Activated T-cell treated with anti-CD3 and anti-CD28 coated beads, Interleukin-2, amount 50 U/mL, for 72 hours (primary cell): ENCODE results near the gene PGC. TPM values are rescaled to one million over a fixed set of nuclear protein-coding genes. Genes with fewer than 3 reads are reported as not detected.
A peak's percentile ranks its signal among the peaks of the same experiment; 100 is the strongest.

Source experiments
- ATAC-seq, 2 donors: fragments of 150-1000 bp; cut with Tn5 transposase; replicated peaks in 1 of 2; 2 replicates each; pipeline ENCODE4 v1.10.0; 2021; ENCODE audit warnings: moderate library complexity in 2 of 2, mild to moderate bottlenecking in 1 of 2
- DNase-seq, 2 donors: peaks; one replicate each; pipeline ENCODE4 v3.0.0; 2021 to 2022; ENCODE audit warnings: mixed read lengths in 1 of 2
- H3K27ac Mint-ChIP-seq: one replicate; pipeline ENCODE4 v1.8.0; 2022; ENCODE audit warnings: mild to moderate bottlenecking, moderate library complexity, mixed read lengths
- H3K27me3 Mint-ChIP-seq: one replicate; pipeline ENCODE4 v1.8.0; 2022; ENCODE audit warnings: low read depth, mixed read lengths
- H3K36me3 Mint-ChIP-seq, 2 donors: one replicate each; pipeline ENCODE4 v1.8.0; 2022; ENCODE audit warnings: mixed read lengths in 2 of 2, mild to moderate bottlenecking in 1 of 2; ENCODE audit not compliant: insufficient read depth in 2 of 2
- H3K4me1 Mint-ChIP-seq: one replicate; pipeline ENCODE4 v1.8.0; 2022; ENCODE audit warnings: low read depth, mixed read lengths
- H3K4me3 Mint-ChIP-seq, 2 donors: one replicate each; pipeline ENCODE4 v1.8.0; 2022; ENCODE audit warnings: mild to moderate bottlenecking in 2 of 2, mixed read lengths in 2 of 2, moderate library complexity in 2 of 2
- H3K9me3 Mint-ChIP-seq, 2 donors: one replicate each; pipeline ENCODE4 v1.8.0; 2022; ENCODE audit warnings: mixed read lengths in 2 of 2
- total RNA-seq, 2 donors: library from RNA; stranded (reverse); gene quantifications; one replicate each; pipeline ENCODE4 v1.2.3, GENCODE V29; 2022

The PGC gene
- total RNA-seq, 2 donors from 2014 or later = not detected

- ATAC-seq (peak; percentile 72 to 73), DNase-seq (peak; percentile 94 to 98)
- Mint-ChIP-seq H3K4me3 (peak within 1 kb of the TSS; percentile 72 to 86), H3K9me3 (no peaks in the 10 kb centered on the region), H3K27me3 (no peaks in the 10 kb centered on the region), H3K4me1 (peaks cover 40% of the 10 kb centered on the region), H3K36me3 (no peaks in the 10 kb centered on the region), H3K27ac (no peak within 1 kb of the TSS)
Observed at GRCh38 chr6:41735427-41736185, 11.6 kb downstream of the PGC start, which contains the start of gene TFEB. Gene TFEB, minus strand, starts transcription at chr6:41735608. Its CDS starts 44,395 bp downstream, at chr6:41691213.

GRCh38 chr6:41734666-41735426 lies 12.4 kb downstream of the PGC start:
- Mint-ChIP-seq H3K4me1 (peaks cover 47% of the 10 kb centered on the region), H3K4me3 (peak overlapping the region; percentile 72 to 86), H3K9me3 (no peaks in the 10 kb centered on the region), H3K36me3 (no peaks in the 10 kb centered on the region), H3K27me3 (no peaks in the 10 kb centered on the region), H3K27ac (no peak overlapping the region)
- DNase-seq (peak; percentile 74 to 80), ATAC-seq (peak; percentile 61 to 65)

GRCh38 chr6:41733707-41734665 lies 13.2 kb downstream of the PGC start:
- H3K4me1 Mint-ChIP-seq = peaks cover 47% of the 10 kb centered on the region
- ATAC-seq = peak; percentile 72 to 73
- H3K36me3 Mint-ChIP-seq = no peaks in the 10 kb centered on the region
- no peak overlapping the region for H3K27ac Mint-ChIP-seq
- DNase-seq = peak; percentile 75 to 76
- H3K9me3 Mint-ChIP-seq = no peaks in the 10 kb centered on the region
- peak overlapping the region; percentile 58 to 86 for H3K4me3 Mint-ChIP-seq
- no peaks in the 10 kb centered on the region for H3K27me3 Mint-ChIP-seq

GRCh38 chr6:41733360-41733706 lies 13.9 kb downstream of the PGC start:
- Mint-ChIP-seq H3K4me3 (peak overlapping the region; percentile 6 to 86), H3K27me3 (no peaks in the 10 kb centered on the region), H3K4me1 (peaks cover 47% of the 10 kb centered on the region), H3K9me3 (no peaks in the 10 kb centered on the region), H3K27ac (no peak overlapping the region), H3K36me3 (no peaks in the 10 kb centered on the region)
- no peak for ATAC-seq
- no peak for DNase-seq

- ATAC-seq (peak in 1 of 2 donors; percentile 18), DNase-seq (peak; percentile 57 to 62)
- Mint-ChIP-seq H3K9me3 (no peaks in the 10 kb centered on the region), H3K27me3 (no peaks in the 10 kb centered on the region), H3K36me3 (no peaks in the 10 kb centered on the region), H3K4me3 (peak overlapping the region; percentile 6 to 86), H3K27ac (no peak overlapping the region), H3K4me1 (peaks cover 47% of the 10 kb centered on the region)
Observed at GRCh38 chr6:41732591-41733359, 14.4 kb downstream of the PGC start.

GRCh38 chr6:41732149-41732548 lies 15.0 kb downstream of the PGC start:
- no peaks in the 10 kb centered on the region for H3K9me3 Mint-ChIP-seq
- no peak for ATAC-seq
- H3K27me3 Mint-ChIP-seq = no peaks in the 10 kb centered on the region
- no peaks in the 10 kb centered on the region for H3K36me3 Mint-ChIP-seq
- H3K4me1 Mint-ChIP-seq = peaks cover 49% of the 10 kb centered on the region
- H3K4me3 Mint-ChIP-seq = peak overlapping the region; percentile 6 to 86
- DNase-seq = no peak
- H3K27ac Mint-ChIP-seq = no peak overlapping the region

- H3K27ac Mint-ChIP-seq = no peak overlapping the region
- no peaks in the 10 kb centered on the region for H3K36me3 Mint-ChIP-seq
- no peaks in the 10 kb centered on the region for H3K27me3 Mint-ChIP-seq
- peaks cover 52% of the 10 kb centered on the region for H3K4me1 Mint-ChIP-seq
- DNase-seq (no peak), ATAC-seq (no peak)
- H3K9me3 Mint-ChIP-seq = no peaks in the 10 kb centered on the region
- no peak overlapping the region for H3K4me3 Mint-ChIP-seq
Observed at GRCh38 chr6:41731561-41732086, 15.6 kb downstream of the PGC start.

GRCh38 chr6:41730531-41731436 lies 16.4 kb downstream of the PGC start:
- Mint-ChIP-seq H3K27ac (no peak overlapping the region), H3K36me3 (no peaks in the 10 kb centered on the region), H3K27me3 (no peaks in the 10 kb centered on the region), H3K9me3 (no peaks in the 10 kb centered on the region), H3K4me1 (peaks cover 44% of the 10 kb centered on the region), H3K4me3 (no peak overlapping the region)
- DNase-seq (no peak), ATAC-seq (no peak)

- Mint-ChIP-seq H3K27me3 (no peaks in the 10 kb centered on the region), H3K36me3 (no peaks in the 10 kb centered on the region), H3K4me1 (peaks cover 42% of the 10 kb centered on the region), H3K27ac (no peak overlapping the region), H3K4me3 (no peak overlapping the region), H3K9me3 (no peaks in the 10 kb centered on the region)
- no peak for DNase-seq
- ATAC-seq = no peak
Observed at GRCh38 chr6:41729624-41730023, 17.6 kb downstream of the PGC start.

GRCh38 chr6:41728954-41729353 lies 18.2 kb downstream of the PGC start:
- H3K4me1 Mint-ChIP-seq = peaks cover 42% of the 10 kb centered on the region
- H3K9me3 Mint-ChIP-seq = no peaks in the 10 kb centered on the region
- DNase-seq (no peak), ATAC-seq (no peak)
- H3K36me3 Mint-ChIP-seq = no peaks in the 10 kb centered on the region
- H3K27ac Mint-ChIP-seq = no peak overlapping the region
- no peak overlapping the region for H3K4me3 Mint-ChIP-seq
- H3K27me3 Mint-ChIP-seq = no peaks in the 10 kb centered on the region

- DNase-seq = no peak
- H3K9me3 Mint-ChIP-seq = no peaks in the 10 kb centered on the region
- H3K27me3 Mint-ChIP-seq = no peaks in the 10 kb centered on the region
- no peak for ATAC-seq
- no peak overlapping the region for H3K4me3 Mint-ChIP-seq
- peaks cover 35% of the 10 kb centered on the region for H3K4me1 Mint-ChIP-seq
- no peaks in the 10 kb centered on the region for H3K36me3 Mint-ChIP-seq
- no peak overlapping the region for H3K27ac Mint-ChIP-seq
Observed at GRCh38 chr6:41728073-41728936, 18.9 kb downstream of the PGC start.
